K562 (cell line): ENCODE data around the gene PLTP.

ENCODE experiments used
- ELF2 ChIP-seq: fragments of 250-450 bp; sonication (Bioruptor Pico); IDR thresholded peaks from 2 replicates; pipeline ENCODE4 v1.5.0; 2021; ENCODE audit warnings: mild to moderate bottlenecking
- EP300 ChIP-seq: IDR thresholded peaks from 2 replicates; pipeline ENCODE4 v1.6.1; 2012; ENCODE audit warnings: low read length, improper control_type of control experiment
- FOS ChIP-seq: IDR thresholded peaks from 3 replicates; pipeline ENCODE4 v1.6.1; 2011; ENCODE audit not compliant: insufficient read length; ENCODE audit errors: extremely low read depth
- FOXM1 ChIP-seq, 2 experiments: fragments of 450-650 bp in 1 of 2; sonication (generic) in 1 of 2; formaldehyde crosslinking in 1 of 2; IDR thresholded peaks; 2 replicates each; pipeline versions ENCODE4 v1.6.1 to v1.9.0; 2017 to 2022; ENCODE audit warnings: low read depth in 2 of 2, mild to moderate bottlenecking in 2 of 2, missing genetic modification reagents in 1 of 2, moderate library complexity in 1 of 2
- GTF2F1 ChIP-seq: IDR thresholded peaks from 2 replicates; pipeline ENCODE4 v1.6.1; 2011; ENCODE audit warnings: low read depth, low read length, improper control_type of control experiment
- KLF16 ChIP-seq: IDR thresholded peaks from 2 replicates; pipeline ENCODE4 v1.6.1; 2016; ENCODE audit warnings: antibody characterized with exemption
- NUFIP1 ChIP-seq: fragments of 450-650 bp; IDR thresholded peaks from 2 replicates; pipeline ENCODE4 v1.6.1; 2018; ENCODE audit not compliant: partially characterized antibody
- REST ChIP-seq, 2 experiments: fragments of 450-650 bp; formaldehyde crosslinking in 1 of 2; IDR thresholded peaks; 2 replicates each; pipeline versions ENCODE4 v1.4.0 to v1.6.1; 2014 to 2020; ENCODE audit warnings: mild to moderate bottlenecking in 2 of 2, borderline replicate concordance in 1 of 2, low read depth in 1 of 2
- TF ChIP-seq, protein P1 (sequence below): sonication (generic); formaldehyde crosslinking; IDR thresholded peaks from 2 replicates; pipeline ENCODE4 v1.9.0; 2022; ENCODE audit warnings: mild to moderate bottlenecking, missing genetic modification reagents
- TF ChIP-seq, protein P2 (sequence below), 3 experiments: IDR thresholded peaks in 2 of 3; conservative IDR thresholded peaks in 1 of 3; 2 replicates each; pipeline ENCODE4 v1.5.1; 2011 to 2012; ENCODE audit warnings: low read length in 3 of 3, mild to moderate bottlenecking in 3 of 3, control low read depth in 2 of 3, improper control_type of control experiment in 1 of 3, inconsistent platforms in 1 of 3, low read depth in 1 of 3, mixed read lengths in 1 of 3, moderate library complexity in 1 of 3; ENCODE audit not compliant: insufficient read depth in 2 of 3

- no peak for TF ChIP-seq EP300
- no peak for TF ChIP-seq FOS
- TF ChIP-seq NUFIP1: no peak
- TF ChIP-seq, protein P1, sequence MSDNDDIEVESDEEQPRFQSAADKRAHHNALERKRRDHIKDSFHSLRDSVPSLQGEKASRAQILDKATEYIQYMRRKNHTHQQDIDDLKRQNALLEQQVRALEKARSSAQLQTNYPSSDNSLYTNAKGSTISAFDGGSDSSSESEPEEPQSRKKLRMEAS (CRISPR knock-in tag): no peak
- TF ChIP-seq, protein P2, sequence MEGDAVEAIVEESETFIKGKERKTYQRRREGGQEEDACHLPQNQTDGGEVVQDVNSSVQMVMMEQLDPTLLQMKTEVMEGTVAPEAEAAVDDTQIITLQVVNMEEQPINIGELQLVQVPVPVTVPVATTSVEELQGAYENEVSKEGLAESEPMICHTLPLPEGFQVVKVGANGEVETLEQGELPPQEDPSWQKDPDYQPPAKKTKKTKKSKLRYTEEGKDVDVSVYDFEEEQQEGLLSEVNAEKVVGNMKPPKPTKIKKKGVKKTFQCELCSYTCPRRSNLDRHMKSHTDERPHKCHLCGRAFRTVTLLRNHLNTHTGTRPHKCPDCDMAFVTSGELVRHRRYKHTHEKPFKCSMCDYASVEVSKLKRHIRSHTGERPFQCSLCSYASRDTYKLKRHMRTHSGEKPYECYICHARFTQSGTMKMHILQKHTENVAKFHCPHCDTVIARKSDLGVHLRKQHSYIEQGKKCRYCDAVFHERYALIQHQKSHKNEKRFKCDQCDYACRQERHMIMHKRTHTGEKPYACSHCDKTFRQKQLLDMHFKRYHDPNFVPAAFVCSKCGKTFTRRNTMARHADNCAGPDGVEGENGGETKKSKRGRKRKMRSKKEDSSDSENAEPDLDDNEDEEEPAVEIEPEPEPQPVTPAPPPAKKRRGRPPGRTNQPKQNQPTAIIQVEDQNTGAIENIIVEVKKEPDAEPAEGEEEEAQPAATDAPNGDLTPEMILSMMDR (IDR thresholded peaks at IDR 0.05 in 2 of 3, conservative IDR thresholded peaks at IDR 0.05 in 1 of 3; ENCODE audit: insufficient read depth in 2 of 3, low read depth in 1 of 3, low read length in 3 of 3): no peak
- no peak for TF ChIP-seq GTF2F1
- TF ChIP-seq ELF2 (CRISPR knock-in tag): no peak
- no peak for TF ChIP-seq REST (IDR thresholded peaks at IDR 0.05; ENCODE audit: borderline replicate concordance)
- no peak for TF ChIP-seq REST (CRISPR knock-in tag; IDR thresholded peaks at IDR 0.05; ENCODE audit: low read depth)
- TF ChIP-seq KLF16: no peak
- TF ChIP-seq FOXM1 (IDR thresholded peaks at IDR 0.05; ENCODE audit: low read depth): no peak
- TF ChIP-seq FOXM1 (CRISPR knock-in tag; IDR thresholded peaks at IDR 0.05; ENCODE audit: low read depth): no peak
Measured at GRCh38 chr20:45863543-45864470, 48.1 kb downstream of the PLTP start.
